HEK293 (cell line): ENCODE data around the gene EIPR1.

Experiments
- CTCF ChIA-PET: fragments of 350-600 bp; formaldehyde crosslinking; extraction: SDS; loops from one replicate; lab custom pipeline; 2021; ENCODE audit warnings: antibody characterized with exemption; lab: Yijun Ruan, JAX
- POLR2A ChIA-PET: fragments of 300-600 bp; formaldehyde crosslinking; extraction: SDS; loops from one replicate; lab custom pipeline; 2020; ENCODE audit warnings: antibody characterized with exemption, inconsistent platforms; lab: Yijun Ruan, JAX
- H3K27ac ChIP-seq: fragments of 200-500 bp; sonication (Bioruptor generic); 2 replicates; pipeline ENCODE4 v1.5.1; 2014; ENCODE audit warnings: low read depth, low read length, control low read depth, inconsistent platforms; ENCODE audit errors: extremely low read depth
- H3K36me3 ChIP-seq, 2 experiments: fragments of 200-500 bp in 1 of 2; sonication (Bioruptor generic) in 1 of 2; 1 replicate in 1 of 2; 2 replicates in 1 of 2; pipeline ENCODE4 v1.5.1; 2014 to 2017; ENCODE audit warnings: inconsistent platforms in 2 of 2, low read length in 2 of 2; ENCODE audit not compliant: control insufficient read depth in 2 of 2, insufficient read depth in 1 of 2
- H3K4me1 ChIP-seq: fragments of 200-500 bp; sonication (Bioruptor generic); 2 replicates; pipeline ENCODE4 v1.5.1; 2014; ENCODE audit warnings: mild to moderate bottlenecking, low read length, inconsistent platforms; ENCODE audit not compliant: control insufficient read depth, insufficient read depth
- H3K4me3 ChIP-seq: 2 replicates; pipeline ENCODE4 v1.5.1; 2011; ENCODE audit warnings: low read depth, mild to moderate bottlenecking, control low read depth, low read length, moderate library complexity
- H3K9me3 ChIP-seq: fragments of 200-500 bp; sonication (Bioruptor generic); 2 replicates; pipeline ENCODE4 v1.5.1; 2014; ENCODE audit warnings: low read depth, low read length, inconsistent platforms; ENCODE audit not compliant: control insufficient read depth, insufficient read depth
- BCL6B ChIP-seq: fragments of 450-650 bp; formaldehyde crosslinking; IDR thresholded peaks from 2 replicates; pipeline ENCODE4 v1.5.1; 2017; ENCODE audit warnings: missing biosample characterization, missing genetic modification characterization
- INSM2 ChIP-seq: fragments of 450-650 bp; formaldehyde crosslinking; IDR thresholded peaks from 2 replicates; pipeline ENCODE4 v1.5.1; 2016; ENCODE audit warnings: missing biosample characterization, missing genetic modification characterization
- MZF1 ChIP-seq: fragments of 450-650 bp; formaldehyde crosslinking; IDR thresholded peaks from 2 replicates; pipeline ENCODE4 v1.5.1; 2017; ENCODE audit warnings: missing biosample characterization, missing genetic modification characterization, borderline replicate concordance
- REPIN1 ChIP-seq: fragments of 450-650 bp; formaldehyde crosslinking; IDR thresholded peaks from 2 replicates; pipeline ENCODE4 v1.5.1; 2017; ENCODE audit warnings: missing biosample characterization, missing genetic modification characterization, low read depth
- YY2 ChIP-seq: fragments of 450-650 bp; formaldehyde crosslinking; IDR thresholded peaks from 2 replicates; pipeline ENCODE4 v1.5.1; 2016; ENCODE audit warnings: missing biosample characterization, missing genetic modification characterization
- ZBTB10 ChIP-seq: fragments of 450-650 bp; formaldehyde crosslinking; IDR thresholded peaks from 2 replicates; pipeline ENCODE4 v1.5.1; 2016; ENCODE audit warnings: missing biosample characterization, missing genetic modification characterization
- ZBTB26 ChIP-seq: fragments of 450-650 bp; formaldehyde crosslinking; optimal IDR thresholded peaks from 2 replicates; pipeline ENCODE3; 2016; ENCODE audit warnings: missing biosample characterization, mild to moderate bottlenecking, missing genetic modification characterization
- ZNF10 ChIP-seq: fragments of 450-650 bp; formaldehyde crosslinking; IDR thresholded peaks from 2 replicates; pipeline ENCODE4 v1.5.1; 2017; ENCODE audit warnings: missing biosample characterization, missing genetic modification characterization
- ZNF239 ChIP-seq: fragments of 450-650 bp; formaldehyde crosslinking; IDR thresholded peaks from 2 replicates; pipeline ENCODE4 v1.5.1; 2016; ENCODE audit warnings: missing biosample characterization, missing genetic modification characterization
- ZNF350 ChIP-seq: fragments of 450-650 bp; formaldehyde crosslinking; IDR thresholded peaks from 2 replicates; pipeline ENCODE4 v1.5.0; 2017; ENCODE audit warnings: missing biosample characterization, mild to moderate bottlenecking, missing genetic modification characterization
- ZNF473 ChIP-seq: fragments of 450-650 bp; formaldehyde crosslinking; IDR thresholded peaks from 2 replicates; pipeline ENCODE4 v1.5.1; 2017; ENCODE audit warnings: missing biosample characterization, missing genetic modification characterization
- ZNF548 ChIP-seq: fragments of 450-650 bp; formaldehyde crosslinking; IDR thresholded peaks from 2 replicates; pipeline ENCODE4 v1.5.1; 2016; ENCODE audit warnings: missing biosample characterization, missing genetic modification characterization
- ZNF549 ChIP-seq: fragments of 450-650 bp; IDR thresholded peaks from 2 replicates; pipeline ENCODE4 v1.5.1; 2018; ENCODE audit warnings: missing biosample characterization, missing genetic modification characterization, mild to moderate bottlenecking, inconsistent platforms, moderate library complexity
- ZNF555 ChIP-seq: fragments of 450-650 bp; formaldehyde crosslinking; conservative IDR thresholded peaks from 2 replicates; pipeline ENCODE4 v1.5.1; 2017; ENCODE audit warnings: missing biosample characterization, mild to moderate bottlenecking, missing genetic modification characterization, inconsistent platforms
- ZNF623 ChIP-seq: fragments of 450-650 bp; formaldehyde crosslinking; IDR thresholded peaks from 2 replicates; pipeline ENCODE4 v1.5.1; 2016; ENCODE audit warnings: missing biosample characterization, missing genetic modification characterization
- ZNF624 ChIP-seq: fragments of 450-650 bp; formaldehyde crosslinking; IDR thresholded peaks from 2 replicates; pipeline ENCODE4 v1.5.1; 2017; ENCODE audit warnings: missing biosample characterization, missing genetic modification characterization
- ZNF626 ChIP-seq: fragments of 450-650 bp; sonication (Bioruptor Pico); formaldehyde crosslinking; IDR thresholded peaks from 2 replicates; pipeline ENCODE4 v1.5.1; 2018; ENCODE audit warnings: missing biosample characterization, missing genetic modification characterization, inconsistent platforms
- ZSCAN18 ChIP-seq: fragments of 450-650 bp; formaldehyde crosslinking; IDR thresholded peaks from 2 replicates; pipeline ENCODE4 v1.5.1; 2016; ENCODE audit warnings: missing biosample characterization, missing genetic modification characterization
- ZSCAN23 ChIP-seq: fragments of 450-650 bp; formaldehyde crosslinking; IDR thresholded peaks from 2 replicates; pipeline ENCODE4 v1.5.1; 2016; ENCODE audit warnings: missing biosample characterization, missing genetic modification characterization
- TF ChIP-seq, protein P1 (sequence below): fragments of 450-650 bp; formaldehyde crosslinking; IDR thresholded peaks from 2 replicates; pipeline ENCODE4 v1.5.1; 2017; ENCODE audit warnings: missing biosample characterization, missing genetic modification characterization

Gene EIPR1

GRCh38 chr2:3282056-3282998, 95.3 kb downstream of the EIPR1 start (continued):
- TF ChIP-seq, protein P1, sequence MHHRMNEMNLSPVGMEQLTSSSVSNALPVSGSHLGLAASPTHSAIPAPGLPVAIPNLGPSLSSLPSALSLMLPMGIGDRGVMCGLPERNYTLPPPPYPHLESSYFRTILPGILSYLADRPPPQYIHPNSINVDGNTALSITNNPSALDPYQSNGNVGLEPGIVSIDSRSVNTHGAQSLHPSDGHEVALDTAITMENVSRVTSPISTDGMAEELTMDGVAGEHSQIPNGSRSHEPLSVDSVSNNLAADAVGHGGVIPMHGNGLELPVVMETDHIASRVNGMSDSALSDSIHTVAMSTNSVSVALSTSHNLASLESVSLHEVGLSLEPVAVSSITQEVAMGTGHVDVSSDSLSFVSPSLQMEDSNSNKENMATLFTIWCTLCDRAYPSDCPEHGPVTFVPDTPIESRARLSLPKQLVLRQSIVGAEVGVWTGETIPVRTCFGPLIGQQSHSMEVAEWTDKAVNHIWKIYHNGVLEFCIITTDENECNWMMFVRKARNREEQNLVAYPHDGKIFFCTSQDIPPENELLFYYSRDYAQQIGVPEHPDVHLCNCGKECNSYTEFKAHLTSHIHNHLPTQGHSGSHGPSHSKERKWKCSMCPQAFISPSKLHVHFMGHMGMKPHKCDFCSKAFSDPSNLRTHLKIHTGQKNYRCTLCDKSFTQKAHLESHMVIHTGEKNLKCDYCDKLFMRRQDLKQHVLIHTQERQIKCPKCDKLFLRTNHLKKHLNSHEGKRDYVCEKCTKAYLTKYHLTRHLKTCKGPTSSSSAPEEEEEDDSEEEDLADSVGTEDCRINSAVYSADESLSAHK (tag by site-specific recombination), result no peak
- TF ChIP-seq INSM2, result no peak
- no peak for TF ChIP-seq ZNF549 (tag by site-specific recombination)
- TF ChIP-seq ZNF239, result no peak
- TF ChIP-seq, all 188 proteins: peak for 0

GRCh38 chr2:3280683-3281520, 96.7 kb downstream of the EIPR1 start:
- no peaks in the 10 kb centered on the region for H3K4me1 ChIP-seq
- no peaks in the 10 kb centered on the region for H3K36me3 ChIP-seq
- POLR2A ChIA-PET, result no interaction called here
- H3K9me3 ChIP-seq, result no peaks in the 10 kb centered on the region
- CTCF ChIA-PET, result no interaction called here
- no peak overlapping the region for H3K27ac ChIP-seq
- H3K4me3 ChIP-seq, result no peak overlapping the region
- TF ChIP-seq YY2 (tag by site-specific recombination) (no peak), MZF1 (tag by site-specific recombination) (no peak), ZSCAN23 (tag by site-specific recombination) (no peak), REPIN1 (tag by site-specific recombination) (no peak), ZNF624 (tag by site-specific recombination) (no peak), ZNF350 (tag by site-specific recombination) (no peak), ZBTB26 (tag by site-specific recombination) (no peak)
- TF ChIP-seq, all 188 proteins: peak for 0

DNA sequence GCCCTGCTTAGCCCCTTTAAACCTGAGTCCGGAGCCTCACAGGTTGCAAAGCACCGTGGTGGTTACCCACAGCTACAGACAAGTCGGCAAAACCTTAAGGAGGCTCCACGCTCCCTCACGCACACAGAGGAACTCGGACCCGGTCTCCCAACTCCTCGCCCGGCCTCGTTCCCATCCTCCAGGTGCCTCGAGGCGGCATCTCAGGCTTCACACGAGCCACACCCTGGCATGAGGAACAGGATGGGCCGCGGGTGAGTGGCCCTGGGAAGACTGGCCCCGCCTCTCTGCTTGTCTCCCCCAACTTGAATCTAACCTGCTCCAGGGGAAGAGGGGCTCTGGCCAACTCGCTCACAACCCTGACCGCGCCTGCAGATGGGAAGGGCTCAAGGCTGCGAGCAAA, 97.4 kb downstream of the EIPR1 start:
- Histone ChIP-seq H3K4me1 (no peaks in the 10 kb centered on the region), H3K36me3 (no peaks in the 10 kb centered on the region), H3K4me3 (no peak overlapping the region), H3K27ac (no peak overlapping the region), H3K9me3 (no peaks in the 10 kb centered on the region)
- POLR2A ChIA-PET, result no interaction called here
- CTCF ChIA-PET, result no interaction called here
- TF ChIP-seq BCL6B (tag by site-specific recombination) (no peak), ZSCAN18 (tag by site-specific recombination) (no peak), ZNF555 (tag by site-specific recombination) (no peak), ZNF548 (tag by site-specific recombination) (no peak), ZBTB10 (tag by site-specific recombination) (no peak), ZNF626 (tag by site-specific recombination) (no peak), ZNF473 (no peak), ZNF623 (tag by site-specific recombination) (no peak), ZNF10 (no peak)
